ENCODE data around the gene GPR161.

DNA sequence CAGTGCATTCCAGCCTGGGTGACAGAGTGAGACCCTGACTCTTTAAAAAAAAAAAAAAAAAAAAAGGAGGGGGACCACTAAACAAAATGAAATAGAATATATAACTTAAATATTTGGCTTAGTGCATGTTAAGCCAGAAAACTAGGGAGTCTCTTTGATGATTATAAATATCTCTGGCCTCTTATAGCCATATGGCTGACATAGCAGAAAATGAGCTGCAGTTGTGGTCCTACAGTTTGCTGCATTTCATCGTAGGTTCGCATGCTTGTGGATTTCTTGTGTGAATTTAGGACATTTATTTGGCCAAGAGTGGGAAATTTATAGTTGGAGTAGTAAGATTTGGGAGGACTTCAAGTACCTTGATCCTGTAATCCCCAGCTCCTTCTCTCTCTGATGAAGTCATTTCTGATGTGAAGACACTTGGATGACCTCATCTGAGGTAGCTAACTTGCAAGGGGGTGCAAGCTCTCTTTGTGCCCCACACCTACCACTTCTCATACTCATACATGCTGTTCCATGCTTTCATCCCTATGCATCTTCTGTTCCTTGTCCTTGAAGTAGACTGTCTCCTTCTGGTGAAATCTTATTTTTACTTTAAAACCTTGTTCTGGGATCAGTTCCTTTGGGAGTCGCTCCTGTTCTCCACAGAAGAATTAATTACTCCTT lies 35.7 kb upstream of the GPR161 start:
- TF ChIP-seq, protein P1, sequence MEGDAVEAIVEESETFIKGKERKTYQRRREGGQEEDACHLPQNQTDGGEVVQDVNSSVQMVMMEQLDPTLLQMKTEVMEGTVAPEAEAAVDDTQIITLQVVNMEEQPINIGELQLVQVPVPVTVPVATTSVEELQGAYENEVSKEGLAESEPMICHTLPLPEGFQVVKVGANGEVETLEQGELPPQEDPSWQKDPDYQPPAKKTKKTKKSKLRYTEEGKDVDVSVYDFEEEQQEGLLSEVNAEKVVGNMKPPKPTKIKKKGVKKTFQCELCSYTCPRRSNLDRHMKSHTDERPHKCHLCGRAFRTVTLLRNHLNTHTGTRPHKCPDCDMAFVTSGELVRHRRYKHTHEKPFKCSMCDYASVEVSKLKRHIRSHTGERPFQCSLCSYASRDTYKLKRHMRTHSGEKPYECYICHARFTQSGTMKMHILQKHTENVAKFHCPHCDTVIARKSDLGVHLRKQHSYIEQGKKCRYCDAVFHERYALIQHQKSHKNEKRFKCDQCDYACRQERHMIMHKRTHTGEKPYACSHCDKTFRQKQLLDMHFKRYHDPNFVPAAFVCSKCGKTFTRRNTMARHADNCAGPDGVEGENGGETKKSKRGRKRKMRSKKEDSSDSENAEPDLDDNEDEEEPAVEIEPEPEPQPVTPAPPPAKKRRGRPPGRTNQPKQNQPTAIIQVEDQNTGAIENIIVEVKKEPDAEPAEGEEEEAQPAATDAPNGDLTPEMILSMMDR (IDR thresholded peaks at IDR 0.05) = no peak
- no peak for TF ChIP-seq POLR2A (IDR thresholded peaks at IDR 0.05)

Data from gastroesophageal sphincter (tissue), 3 donors.